HG02798 (cell line): Measurements from ENCODE around the gene PDE4D.
A peak's percentile ranks its signal among the peaks of the same experiment; 100 is the strongest.

ENCODE experiments used
- ATAC-seq: cut with Tn5 transposase; IDR thresholded peaks from one replicate; pipeline ENCODE4 v1.9.1; 2021; ENCODE audit warnings: mild to moderate bottlenecking; ENCODE audit not compliant: unreplicated experiment, poor library complexity

Gene PDE4D

GRCh38 chr5:58993461-58993860, 900.1 kb downstream of the PDE4D start:
- no peak for ATAC-seq

- no peak for ATAC-seq
Observed at GRCh38 chr5:58988938-58989337, 904.6 kb downstream of the PDE4D start.

- no peak for ATAC-seq
Observed at GRCh38 chr5:58987193-58987592, 906.3 kb downstream of the PDE4D start.

- no peak for ATAC-seq
Observed at GRCh38 chr5:58986281-58986680, 907.2 kb downstream of the PDE4D start.

- no peak for ATAC-seq
Observed at GRCh38 chr5:58985759-58986158, 907.8 kb downstream of the PDE4D start.

- no peak for ATAC-seq
Observed at GRCh38 chr5:58985311-58985710, 908.2 kb downstream of the PDE4D start.

GRCh38 chr5:58983526-58984452, 909.7 kb downstream of the PDE4D start:
- ATAC-seq: no peak

GRCh38 chr5:58980890-58981289, 912.6 kb downstream of the PDE4D start:
- no peak for ATAC-seq

- no peak for ATAC-seq
Observed at GRCh38 chr5:58979090-58979489, 914.4 kb downstream of the PDE4D start.

- ATAC-seq: no peak
Observed at GRCh38 chr5:58974601-58975000, 918.9 kb downstream of the PDE4D start.

- ATAC-seq: no peak
Observed at GRCh38 chr5:58974083-58974482, 919.4 kb downstream of the PDE4D start.

GRCh38 chr5:58972301-58972700, 921.2 kb downstream of the PDE4D start:
- ATAC-seq: no peak

GRCh38 chr5:58970766-58971165, 922.8 kb downstream of the PDE4D start:
- no peak for ATAC-seq

- no peak for ATAC-seq
Observed at GRCh38 chr5:58969795-58970194, 923.7 kb downstream of the PDE4D start.

GRCh38 chr5:58969253-58969652, 924.3 kb downstream of the PDE4D start:
- ATAC-seq: no peak

GRCh38 chr5:58968350-58968749, 925.2 kb downstream of the PDE4D start:
- ATAC-seq: no peak

- peak; percentile 41 for ATAC-seq
Observed at GRCh38 chr5:58967597-58968281, 925.8 kb downstream of the PDE4D start.

- no peak for ATAC-seq
Observed at GRCh38 chr5:58965677-58966414, 927.7 kb downstream of the PDE4D start.

GRCh38 chr5:58963821-58964220, 929.7 kb downstream of the PDE4D start:
- ATAC-seq: no peak

GRCh38 chr5:58963361-58963760, 930.2 kb downstream of the PDE4D start:
- ATAC-seq: no peak
